ENCODE data around the gene TUT1. TPM values are rescaled to one million over a fixed set of nuclear protein-coding genes. Genes with fewer than 3 reads are reported as not detected.
A peak's percentile ranks its signal among the peaks of the same experiment; 100 is the strongest.
"Not testable (repeated sequence)": the region's sequence is repeated elsewhere in the genome, so short reads cannot be mapped to it uniquely, and the experiment has no call there.

The TUT1 gene
- total RNA-seq, 6 experiments from 2014 or later = 14.6 to 18.0 (median 16.9) TPM

GRCh38 chr11:62621027-62621566 is 29.8 kb upstream of the TUT1 start:
- Mint-ChIP-seq H3K27ac (peak overlapping the region; percentile 88), H3K36me3 (ENCODE audit: low read depth) (peaks cover 21% of the 10 kb centered on the region; the same call in 1 of the 2 replicates), H3K4me1 (ENCODE audit: low read depth) (peaks cover 22% of the 10 kb centered on the region), H3K9me3 (no peaks in the 10 kb centered on the region), H3K27me3 (ENCODE audit: insufficient read depth) (no peaks in the 10 kb centered on the region; the same call in 1 of the 2 replicates), H3K4me3 (peak overlapping the region; percentile 92)
- no peak for DNase-seq
- no peak for TF ChIP-seq CTCF (IDR thresholded peaks at IDR 0.05)

GRCh38 chr11:62616957-62617356 is 25.6 kb upstream of the TUT1 start:
- not testable (repeated sequence) for H3K4me3 Mint-ChIP-seq; H3K9me3 Mint-ChIP-seq; H3K27me3 Mint-ChIP-seq (ENCODE audit: insufficient read depth); H3K36me3 Mint-ChIP-seq (ENCODE audit: low read depth); DNase-seq; H3K27ac Mint-ChIP-seq
- H3K4me1 Mint-ChIP-seq (ENCODE audit: low read depth) = peaks cover 30% of the 10 kb centered on the region

DNA sequence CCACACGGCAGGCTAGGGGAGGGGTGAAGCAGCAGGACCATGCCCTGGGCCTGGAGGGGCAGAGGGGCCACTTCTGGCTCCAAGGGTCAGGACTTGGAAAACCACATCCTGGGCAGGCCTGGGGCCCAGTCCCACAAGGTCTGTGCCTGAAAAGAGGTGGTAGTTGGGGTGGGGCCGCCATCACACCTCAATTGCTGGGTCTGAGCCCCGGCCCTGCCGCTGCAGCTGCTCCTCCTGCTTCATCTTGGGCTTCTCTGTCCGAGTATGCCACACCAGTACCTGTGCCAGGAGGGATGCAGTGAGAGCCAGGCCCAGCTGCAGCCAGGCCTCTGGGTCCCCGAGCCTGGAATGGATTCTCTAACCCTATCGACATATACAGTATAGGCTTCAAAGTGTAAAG is 24.2 kb upstream of the TUT1 start:
- no peak for TF ChIP-seq CTCF (IDR thresholded peaks at IDR 0.05)
- Mint-ChIP-seq H3K9me3 (no peaks in the 10 kb centered on the region), H3K4me1 (ENCODE audit: low read depth) (peaks cover 30% of the 10 kb centered on the region), H3K27me3 (ENCODE audit: insufficient read depth) (peaks cover 5% of the 10 kb centered on the region), H3K27ac (no peak overlapping the region), H3K36me3 (ENCODE audit: low read depth) (peaks cover 4% of the 10 kb centered on the region; the same call in 1 of the 2 replicates), H3K4me3 (no peak overlapping the region)
- DNase-seq = no peak

DNA sequence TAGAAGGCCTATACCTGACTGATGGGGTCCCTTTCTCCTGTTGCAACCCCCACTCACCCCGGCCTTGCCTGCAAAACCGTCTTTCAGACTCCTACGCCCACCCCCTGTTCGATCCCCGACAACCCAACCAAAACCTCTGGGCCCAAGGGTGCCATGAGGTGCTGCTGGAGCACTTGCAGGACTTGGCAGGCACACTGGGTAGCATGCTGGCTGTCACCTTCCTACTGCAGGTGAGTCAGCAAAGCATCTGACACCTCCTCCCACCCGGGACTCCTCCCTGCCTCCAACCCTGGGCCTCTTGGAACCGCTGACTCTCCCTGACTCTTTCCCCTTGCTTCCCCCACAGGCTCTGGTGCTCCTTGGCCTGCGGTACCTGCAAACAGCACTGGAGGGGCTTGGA is 23.0 kb upstream of the TUT1 start:
- Mint-ChIP-seq H3K36me3 (ENCODE audit: low read depth) (peaks cover 11% of the 10 kb centered on the region), H3K27me3 (ENCODE audit: insufficient read depth) (peaks cover 5% of the 10 kb centered on the region), H3K4me3 (no peak overlapping the region), H3K4me1 (ENCODE audit: low read depth) (peaks cover 25% of the 10 kb centered on the region), H3K27ac (peak overlapping the region; percentile 15; the same call in 1 of the 2 replicates), H3K9me3 (no peaks in the 10 kb centered on the region)
- no peak for TF ChIP-seq CTCF (IDR thresholded peaks at IDR 0.05)
- DNase-seq = no peak

GRCh38 chr11:62613291-62613778 is 22.0 kb upstream of the TUT1 start:
- Mint-ChIP-seq H3K4me1 (ENCODE audit: low read depth) (peaks cover 25% of the 10 kb centered on the region), H3K4me3 (no peak overlapping the region), H3K36me3 (ENCODE audit: low read depth) (peaks cover 11% of the 10 kb centered on the region), H3K9me3 (no peaks in the 10 kb centered on the region), H3K27ac (peak overlapping the region; percentile 66), H3K27me3 (ENCODE audit: insufficient read depth) (peaks cover 5% of the 10 kb centered on the region)
- DNase-seq = no peak
- TF ChIP-seq CTCF (IDR thresholded peaks at IDR 0.05) = no peak

DNA sequence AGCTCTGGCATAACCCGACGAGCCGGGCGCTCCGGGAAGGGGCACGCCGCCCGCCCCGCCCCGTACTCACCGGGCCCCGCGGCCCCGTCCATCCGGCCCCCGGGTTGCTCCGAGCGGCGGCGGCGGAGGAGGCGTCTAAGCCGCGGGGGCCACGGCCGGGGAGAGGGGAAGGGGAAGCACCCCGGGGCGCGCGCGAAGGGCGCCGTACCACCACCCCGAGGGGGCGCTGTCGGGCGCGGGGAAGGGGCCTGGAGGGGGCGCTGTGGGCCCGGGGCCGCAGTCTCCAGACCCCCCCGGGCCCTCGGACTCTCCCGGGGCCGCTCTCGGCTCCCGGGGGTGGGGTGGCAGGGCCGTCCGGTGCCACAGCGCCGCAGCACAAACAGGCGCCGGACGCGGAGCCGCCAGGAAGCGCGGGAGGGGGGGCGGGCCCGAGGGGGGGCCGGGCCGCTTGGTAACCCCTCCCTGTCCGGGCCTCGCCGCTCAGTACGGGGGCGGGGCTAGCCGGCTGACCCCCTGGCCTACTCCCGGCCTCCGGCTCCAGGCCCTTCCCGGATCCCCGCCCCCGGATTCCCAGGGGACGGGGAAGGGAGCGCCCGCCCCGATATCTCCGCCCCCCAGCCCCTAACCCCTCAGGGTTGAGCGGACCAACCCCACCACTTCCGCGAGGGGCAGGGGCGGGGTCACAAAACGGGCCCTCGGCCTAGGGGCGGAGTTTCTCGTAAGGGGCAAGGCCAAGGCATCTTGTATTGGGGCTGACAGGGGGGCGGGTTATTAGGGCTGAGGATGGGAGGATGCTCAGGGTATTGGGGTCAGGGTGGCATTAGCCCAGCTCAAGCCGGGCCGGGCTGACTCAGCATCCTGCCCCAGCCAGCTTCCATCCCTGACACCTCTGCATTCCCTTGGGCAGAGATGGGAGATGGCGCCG is 21.3 kb upstream of the TUT1 start, which contains the start of the genes EML3 and ROM1:
TSS of gene EML3 (minus strand) at position 410 of the 925 bp plus-strand sequence. CDS start at position 92, 318 bp downstream.
TSS of gene ROM1 (plus strand) at position 892 of the 925 bp plus-strand sequence. CDS start at position 917, 25 bp downstream.
- Mint-ChIP-seq H3K36me3 (ENCODE audit: low read depth) (peaks cover 11% of the 10 kb centered on the region), H3K4me3 (peak within 1 kb of the TSS; percentile 96), H3K27me3 (ENCODE audit: insufficient read depth) (peaks cover 5% of the 10 kb centered on the region), H3K9me3 (no peaks in the 10 kb centered on the region), H3K4me1 (ENCODE audit: low read depth) (peaks cover 25% of the 10 kb centered on the region), H3K27ac (peak within 1 kb of the TSS; percentile 93)
- peak; percentile 98 for TF ChIP-seq CTCF (IDR thresholded peaks at IDR 0.05)
- DNase-seq = peak; percentile 43
